HG02943 (cell line): Measurements from ENCODE around the gene PNPT1.
"Not testable (repeated sequence)": the region's sequence is repeated elsewhere in the genome, so short reads cannot be mapped to it uniquely, and the experiment has no call there.

Experiments used
- ATAC-seq: cut with Tn5 transposase; IDR thresholded peaks from one replicate; pipeline ENCODE4 v1.9.1; 2021; ENCODE audit warnings: mild to moderate bottlenecking, low read depth, moderate library complexity; ENCODE audit not compliant: unreplicated experiment

The PNPT1 gene

GRCh38 chr2:55693181-55694125 is at the start of gene PNPT1:
Gene PNPT1 (minus strand): TSS chr2:55693844. CDS start chr2:55693823, 21 bp downstream.
- ATAC-seq: peak; percentile 100

GRCh38 chr2:55742996-55743395 is 49.4 kb upstream of the PNPT1 start:
- ATAC-seq: no peak

GRCh38 chr2:55736019-55736536 is 42.4 kb upstream of the PNPT1 start:
- ATAC-seq: not testable (repeated sequence)

GRCh38 chr2:55734726-55735125 is 41.1 kb upstream of the PNPT1 start:
- no peak for ATAC-seq

GRCh38 chr2:55733335-55733734 is 39.7 kb upstream of the PNPT1 start:
- ATAC-seq: no peak

- ATAC-seq: no peak
Observed at GRCh38 chr2:55732854-55733253, 39.2 kb upstream of the PNPT1 start.

GRCh38 chr2:55729136-55729685 is 35.6 kb upstream of the PNPT1 start:
- no peak for ATAC-seq

GRCh38 chr2:55721596-55722215 is 28.1 kb upstream of the PNPT1 start:
- ATAC-seq: no peak

GRCh38 chr2:55720417-55720816 is 26.8 kb upstream of the PNPT1 start:
- no peak for ATAC-seq

- ATAC-seq: no peak
Observed at GRCh38 chr2:55719852-55720251, 26.2 kb upstream of the PNPT1 start.

GRCh38 chr2:55718165-55719008 is 24.7 kb upstream of the PNPT1 start:
- ATAC-seq: no peak

- ATAC-seq: no peak
Observed at GRCh38 chr2:55715626-55716025, 22.0 kb upstream of the PNPT1 start.

- not testable (repeated sequence) for ATAC-seq
Observed at GRCh38 chr2:55715178-55715577, 21.5 kb upstream of the PNPT1 start.

- no peak for ATAC-seq
Observed at GRCh38 chr2:55712477-55713060, 18.9 kb upstream of the PNPT1 start.

GRCh38 chr2:55710025-55710424 is 16.4 kb upstream of the PNPT1 start:
- no peak for ATAC-seq

GRCh38 chr2:55707751-55708150 is 14.1 kb upstream of the PNPT1 start:
- ATAC-seq: no peak

GRCh38 chr2:55706258-55706657 is 12.6 kb upstream of the PNPT1 start:
- ATAC-seq: not testable (repeated sequence)

- ATAC-seq: no peak
Observed at GRCh38 chr2:55705027-55705653, 11.5 kb upstream of the PNPT1 start.

GRCh38 chr2:55703350-55703749 is 9.7 kb upstream of the PNPT1 start:
- ATAC-seq: no peak
